ENCODE measurements around the gene KPNA3.
"Not testable (repeated sequence)": the region's sequence is repeated elsewhere in the genome, so short reads cannot be mapped to it uniquely, and the experiment has no call there.

KPNA3 gene, protein sequence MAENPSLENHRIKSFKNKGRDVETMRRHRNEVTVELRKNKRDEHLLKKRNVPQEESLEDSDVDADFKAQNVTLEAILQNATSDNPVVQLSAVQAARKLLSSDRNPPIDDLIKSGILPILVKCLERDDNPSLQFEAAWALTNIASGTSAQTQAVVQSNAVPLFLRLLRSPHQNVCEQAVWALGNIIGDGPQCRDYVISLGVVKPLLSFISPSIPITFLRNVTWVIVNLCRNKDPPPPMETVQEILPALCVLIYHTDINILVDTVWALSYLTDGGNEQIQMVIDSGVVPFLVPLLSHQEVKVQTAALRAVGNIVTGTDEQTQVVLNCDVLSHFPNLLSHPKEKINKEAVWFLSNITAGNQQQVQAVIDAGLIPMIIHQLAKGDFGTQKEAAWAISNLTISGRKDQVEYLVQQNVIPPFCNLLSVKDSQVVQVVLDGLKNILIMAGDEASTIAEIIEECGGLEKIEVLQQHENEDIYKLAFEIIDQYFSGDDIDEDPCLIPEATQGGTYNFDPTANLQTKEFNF

DNA sequence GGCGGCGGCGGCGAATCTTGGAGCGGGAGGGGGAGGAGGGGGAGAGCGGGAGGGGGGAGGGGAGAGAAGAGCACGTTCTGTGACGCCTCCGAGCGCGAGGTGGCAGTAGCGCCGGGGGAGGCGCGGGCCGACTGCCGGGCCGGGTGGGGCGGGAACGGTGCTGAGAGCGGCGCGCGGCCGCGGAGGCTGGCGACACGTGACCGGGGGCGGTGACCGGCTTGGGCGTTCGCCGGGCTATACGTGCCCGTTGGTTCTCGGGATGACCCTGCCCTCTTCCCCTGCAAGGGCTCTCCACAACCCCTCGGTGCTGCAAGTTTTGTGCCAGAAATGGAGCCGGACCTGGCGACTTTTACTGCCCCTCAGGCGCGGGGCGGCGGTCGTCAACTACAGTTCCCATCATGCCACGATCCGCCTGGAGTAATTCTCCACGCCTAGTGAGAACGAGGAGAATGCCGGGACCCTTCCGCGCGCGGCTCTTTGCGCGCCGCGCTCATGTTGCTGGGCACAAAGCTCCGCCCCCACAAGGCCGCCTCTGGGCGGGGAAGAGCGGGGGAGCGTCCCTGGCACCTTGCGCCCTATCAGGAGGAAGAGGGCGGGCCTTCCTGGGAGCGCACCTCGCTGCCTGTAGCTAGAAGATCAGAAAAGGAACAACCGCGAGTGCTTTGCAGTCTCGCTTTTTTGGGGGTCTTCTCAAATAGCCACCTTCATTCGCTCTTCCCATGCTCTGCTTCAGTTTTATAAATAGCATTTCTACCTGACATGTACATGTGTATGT is at the start of gene KPNA3:
Gene KPNA3 (minus strand): TSS at position 133 of the 775 bp plus-strand sequence. CDS start 176 bp downstream, outside the sequence.
- DNase-seq (ENCODE audit: low read depth in 2 of 2): peak; percentile 89 to 90

DNA sequence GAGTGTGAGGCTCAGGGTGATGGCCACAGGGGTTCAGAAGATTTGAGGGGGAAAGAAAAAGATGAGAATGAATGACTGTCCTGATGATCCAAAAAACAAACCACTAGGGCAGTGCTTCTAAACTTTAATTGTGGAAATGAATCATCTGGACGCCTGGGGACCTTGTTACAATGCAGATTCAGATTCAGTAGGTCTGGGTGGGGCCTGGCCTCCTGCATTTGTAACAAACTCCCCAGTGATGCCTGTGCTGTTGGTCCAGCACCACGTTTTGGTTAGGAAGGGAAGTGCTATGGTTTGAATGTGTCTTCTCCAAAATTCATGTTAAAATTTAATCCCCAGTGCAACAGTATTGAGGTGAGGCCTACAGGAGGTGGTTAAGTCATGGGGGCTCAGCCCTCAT is 49.5 kb upstream of the KPNA3 start:
- DNase-seq (ENCODE audit: low read depth in 2 of 2): no peak

DNA sequence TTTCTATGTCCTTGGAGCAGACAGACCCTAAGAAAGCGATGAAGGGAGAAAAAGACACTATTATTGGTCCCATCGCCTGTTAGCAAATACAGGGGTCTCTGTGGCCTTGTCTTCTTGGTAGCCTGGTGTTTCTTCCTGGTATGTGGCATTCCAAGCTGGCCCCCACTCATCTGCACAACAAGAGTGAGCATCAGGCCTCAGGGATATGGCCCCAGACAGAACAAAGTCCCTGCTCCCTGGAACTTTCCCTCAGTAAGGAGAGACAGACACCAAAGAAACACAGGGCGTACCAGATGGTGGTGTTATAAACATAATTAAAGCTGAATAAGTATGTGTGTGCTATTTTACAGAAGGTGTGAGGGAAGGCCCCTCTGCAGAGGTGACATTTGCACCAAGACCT is 48.2 kb upstream of the KPNA3 start:
- no peak for DNase-seq (ENCODE audit: low read depth in 2 of 2)

DNA sequence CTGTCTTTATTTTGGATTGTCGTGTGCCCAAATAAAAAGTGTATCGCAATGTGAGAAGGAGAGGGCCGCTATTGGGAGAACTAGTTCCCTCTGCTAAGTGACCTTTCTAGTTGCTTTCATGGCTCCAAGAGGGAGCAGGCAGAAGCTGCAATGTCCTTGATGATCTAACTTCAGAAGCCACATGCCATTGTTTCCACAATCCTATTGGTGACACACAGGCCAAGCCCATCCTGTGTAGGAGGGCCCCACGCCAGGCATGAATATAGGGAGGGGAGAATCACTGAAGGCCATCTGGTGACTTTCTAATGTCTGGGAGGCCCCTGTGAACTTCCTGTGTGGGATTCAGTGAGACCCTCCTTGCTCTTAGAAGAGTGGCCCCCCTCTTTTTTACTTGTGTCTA is 47.8 kb upstream of the KPNA3 start:
- no peak for DNase-seq (ENCODE audit: low read depth in 2 of 2)

DNA sequence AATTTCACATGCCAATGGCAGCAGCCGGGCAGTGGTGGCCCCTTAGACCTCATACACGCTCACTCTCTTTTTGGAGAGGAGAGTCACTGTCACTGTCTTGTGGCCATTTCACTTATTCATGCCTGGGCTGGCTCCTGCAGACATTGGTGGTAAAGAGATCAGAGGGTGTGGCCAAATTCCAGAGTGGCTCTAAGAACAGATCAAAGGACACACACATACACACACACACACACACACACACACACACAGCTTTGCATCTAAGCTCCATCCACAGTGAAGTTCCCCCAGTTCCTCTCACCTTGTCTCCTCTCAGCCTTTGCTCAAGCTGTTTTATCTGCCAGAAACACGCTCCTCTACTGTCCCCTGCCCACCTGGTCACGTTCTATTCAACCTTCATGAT is 46.5 kb upstream of the KPNA3 start:
- no peak for DNase-seq (ENCODE audit: low read depth in 2 of 2)

DNA sequence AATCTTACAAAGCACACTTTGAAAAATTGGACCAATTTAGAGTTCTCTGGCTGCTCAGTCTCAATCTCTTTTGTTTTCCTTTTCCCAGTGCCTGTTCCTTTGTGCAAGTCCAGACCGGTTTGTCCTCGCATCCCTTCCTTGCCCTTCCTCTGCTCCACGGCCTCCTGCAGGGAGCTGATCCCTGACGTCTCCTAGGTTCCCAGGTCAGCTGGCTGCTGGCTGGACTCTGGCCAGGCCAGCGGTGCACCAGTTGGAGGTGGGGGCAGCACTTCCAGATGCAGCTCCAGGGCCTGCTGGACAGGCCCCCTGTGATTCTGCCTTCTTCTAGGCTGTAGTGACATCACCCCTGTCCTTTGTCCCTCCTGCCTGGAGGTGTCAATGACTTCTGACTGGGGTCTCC is 44.0 kb upstream of the KPNA3 start:
- DNase-seq (ENCODE audit: low read depth in 2 of 2): no peak

DNA sequence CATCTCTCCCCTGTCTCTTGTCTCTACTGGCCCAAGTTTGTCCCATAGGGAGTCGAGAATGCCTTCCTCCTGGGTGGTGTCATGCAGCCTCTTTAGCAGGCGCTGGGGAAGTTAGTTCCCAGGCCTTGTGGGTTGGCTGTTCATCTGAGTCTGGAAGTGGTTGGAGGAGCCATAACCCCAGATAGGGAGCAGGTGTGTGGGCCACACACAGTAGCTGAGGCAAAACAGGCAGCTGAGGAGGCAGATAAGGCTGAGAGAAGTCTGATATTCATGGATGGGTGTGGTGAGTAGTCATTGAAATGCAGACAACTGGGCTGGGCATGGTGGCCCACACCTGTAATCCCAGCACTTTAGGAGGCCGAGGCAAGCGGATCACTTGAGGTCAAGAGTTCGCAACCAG is 40.9 kb upstream of the KPNA3 start:
- no peak for DNase-seq (ENCODE audit: low read depth in 2 of 2)

DNA sequence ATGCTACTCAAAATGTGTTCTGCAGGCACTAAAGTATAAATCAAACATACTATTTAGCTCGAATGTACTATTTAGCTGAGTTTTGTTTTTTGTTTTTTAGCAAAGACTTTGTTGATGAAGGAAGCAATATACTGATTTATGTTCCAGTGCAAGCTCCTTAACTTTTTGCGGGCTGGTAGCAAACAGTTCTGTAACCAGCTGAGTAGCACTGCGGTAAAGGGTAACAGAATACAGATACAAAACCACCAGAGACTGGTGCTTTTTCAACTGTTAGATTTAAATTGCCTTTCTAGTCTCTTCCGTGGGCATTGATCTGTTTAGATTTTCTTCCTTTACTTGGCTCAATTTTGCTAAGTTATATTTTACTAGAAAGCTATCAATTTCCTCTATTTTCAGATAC is 39.0 kb upstream of the KPNA3 start:
- DNase-seq (ENCODE audit: low read depth in 2 of 2): no peak

DNA sequence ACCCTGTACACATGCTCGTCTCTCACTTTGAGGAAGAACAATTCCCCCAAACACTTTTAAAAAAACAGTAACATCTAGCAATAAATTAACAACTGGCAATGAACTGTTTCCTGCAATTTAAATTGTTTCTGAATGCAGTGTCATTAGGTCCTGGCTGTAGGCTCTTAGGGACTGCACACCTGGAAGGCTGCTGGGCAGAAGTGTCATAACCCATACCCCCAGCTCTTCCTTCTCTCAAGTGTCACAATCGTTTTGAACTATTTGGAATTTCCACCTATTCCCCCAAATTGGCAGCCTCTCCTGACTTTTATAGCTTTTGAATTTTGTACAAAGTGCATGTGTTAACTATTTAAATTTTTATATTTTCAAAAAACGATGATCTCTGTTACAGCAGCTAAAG is 38.2 kb upstream of the KPNA3 start:
- no peak for DNase-seq (ENCODE audit: low read depth in 2 of 2)

DNA sequence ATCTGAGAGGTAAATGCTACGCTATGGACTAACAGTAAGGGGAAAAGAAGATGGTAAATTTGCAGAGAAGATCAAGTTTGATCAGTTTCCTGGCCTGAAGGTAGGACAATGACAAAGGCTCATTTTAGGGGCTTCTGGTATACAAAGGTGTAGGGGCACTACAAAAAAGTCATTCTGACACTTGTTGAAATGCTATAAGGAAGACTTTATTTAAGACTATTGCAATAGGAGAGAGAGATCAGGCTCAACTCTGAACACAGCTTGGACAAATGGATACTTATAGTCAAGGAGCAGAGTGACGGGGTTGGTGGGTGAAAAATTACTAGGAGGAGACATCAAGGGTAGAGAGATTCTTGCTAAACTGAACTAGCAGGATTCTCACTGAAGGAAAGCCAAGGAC is 37.2 kb upstream of the KPNA3 start:
- no peak for DNase-seq (ENCODE audit: low read depth in 2 of 2)

DNA sequence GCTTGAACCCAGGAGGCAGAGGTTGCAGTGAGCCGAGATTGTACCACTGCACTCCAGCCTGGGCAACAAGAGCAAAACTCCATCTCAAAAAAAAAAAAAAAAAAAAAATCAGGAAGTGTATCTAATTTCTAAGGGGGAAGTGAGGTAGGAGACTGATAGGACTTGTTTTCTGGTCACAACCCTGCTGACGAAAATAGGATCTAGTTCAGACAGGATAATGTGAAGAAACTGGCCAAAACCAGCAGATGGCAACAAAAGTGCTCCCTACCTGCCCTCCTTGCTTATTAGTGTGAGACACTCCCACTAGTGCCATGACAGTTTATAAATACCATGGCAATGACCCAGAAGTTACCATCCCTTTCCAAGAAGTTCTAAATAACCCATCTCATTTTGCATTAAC is 36.0 kb upstream of the KPNA3 start:
- DNase-seq (ENCODE audit: low read depth in 2 of 2): no peak

DNA sequence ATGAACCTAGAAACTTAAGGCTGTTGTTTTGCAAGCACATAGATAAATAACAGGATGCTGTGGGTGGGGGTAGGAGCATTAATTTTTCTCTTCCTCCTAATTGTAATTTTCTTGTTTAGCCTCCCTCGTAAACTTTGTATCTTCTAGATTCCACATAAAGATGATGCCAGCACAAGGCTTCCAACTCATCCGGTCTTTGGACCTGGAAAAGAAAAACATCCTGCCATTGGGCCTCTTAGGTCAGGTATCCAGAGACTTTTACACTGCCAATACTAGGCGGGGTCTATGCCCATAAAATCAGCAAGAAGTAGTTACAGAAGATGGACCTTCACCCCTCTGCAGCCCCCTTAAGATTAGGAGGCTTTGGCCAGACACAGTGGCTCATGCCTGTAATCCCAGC is 35.4 kb upstream of the KPNA3 start:
- no peak for DNase-seq (ENCODE audit: low read depth in 2 of 2)

DNA sequence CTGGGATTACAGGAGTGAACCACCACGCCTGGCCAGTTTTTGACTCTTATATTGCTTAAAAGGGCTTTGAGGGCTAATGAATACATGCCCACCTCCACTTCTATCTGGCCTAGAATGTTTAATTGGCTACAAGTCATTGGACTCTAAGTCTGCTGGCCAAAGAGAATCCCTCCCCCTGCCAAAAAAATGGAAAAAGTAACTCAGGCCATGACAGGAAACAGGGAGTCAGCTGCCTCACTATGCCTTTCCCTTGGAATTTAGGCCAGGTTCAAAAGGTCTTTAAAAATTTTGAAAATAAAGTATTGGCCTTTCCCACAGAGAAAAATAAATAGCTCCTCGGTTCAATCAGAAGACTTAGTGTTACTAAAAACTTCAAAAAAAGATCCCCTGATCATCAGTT is 34.9 kb upstream of the KPNA3 start:
- DNase-seq (ENCODE audit: low read depth in 2 of 2): no peak

DNA sequence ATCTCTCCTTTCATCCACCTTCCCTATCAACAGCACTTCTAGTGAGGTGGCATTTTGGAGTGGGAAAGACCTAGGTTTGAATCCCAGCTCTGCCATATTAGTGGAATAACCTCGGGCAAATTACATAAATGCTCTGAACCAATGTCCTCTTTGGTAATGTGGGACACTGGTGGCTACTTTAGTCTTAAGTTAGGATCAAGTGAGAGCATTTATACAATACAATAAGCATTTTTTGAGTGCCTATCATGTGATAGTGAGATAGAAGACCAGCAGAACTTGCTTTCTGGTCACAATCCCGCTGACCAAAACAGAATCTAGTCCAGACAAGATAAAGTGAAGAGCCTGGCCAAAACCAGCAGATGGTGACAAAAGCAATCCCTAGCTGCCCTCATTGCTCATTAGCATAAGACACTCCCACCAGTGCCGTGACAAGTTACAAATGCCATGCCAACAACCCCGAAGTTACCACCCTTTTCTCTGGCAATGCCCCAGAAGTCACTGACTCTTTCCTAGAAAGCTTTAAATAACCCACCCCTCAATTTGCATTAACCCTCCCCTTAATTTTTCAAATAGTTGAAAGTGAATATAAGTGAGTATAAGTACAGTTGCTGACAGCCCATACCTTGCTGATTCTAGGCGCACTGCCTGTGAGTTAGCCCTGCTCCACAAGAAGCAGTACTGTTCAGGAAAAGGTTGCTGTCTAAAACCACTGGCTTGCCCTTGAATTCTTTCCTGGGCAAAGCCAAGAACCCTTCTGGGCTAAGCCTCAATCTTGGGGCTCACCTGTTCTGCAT is 28.9 kb upstream of the KPNA3 start:
- DNase-seq (ENCODE audit: low read depth in 2 of 2): no peak

DNA sequence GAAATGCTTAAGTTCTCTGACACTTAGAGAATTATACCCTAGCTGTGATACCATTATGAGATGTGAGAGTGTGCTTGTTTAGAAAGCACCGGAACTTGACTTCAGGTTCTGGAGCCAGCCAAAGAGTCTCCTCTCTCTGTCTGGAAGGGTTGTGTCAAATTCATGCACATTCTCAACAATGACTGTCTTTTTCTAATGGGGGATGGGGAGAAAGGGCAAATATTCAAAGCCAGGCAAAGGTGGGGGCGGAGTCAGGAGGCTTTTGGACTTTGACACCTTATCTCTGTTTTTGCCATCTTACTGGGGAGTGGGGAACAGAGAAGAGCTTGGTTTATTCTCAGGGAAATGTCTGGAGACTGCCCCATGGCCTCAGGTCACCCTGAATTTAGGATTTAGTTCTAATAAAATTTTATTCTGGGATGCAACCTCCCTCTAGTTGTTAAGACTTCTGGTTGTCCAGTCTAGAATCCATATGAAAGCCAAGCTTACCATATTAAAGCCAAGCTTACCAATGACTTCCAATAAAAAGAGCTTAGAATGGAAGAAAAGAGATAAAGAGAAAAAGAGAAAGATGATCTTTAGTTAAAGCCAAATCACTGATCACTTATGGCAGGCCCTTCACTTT is 28.2 kb upstream of the KPNA3 start:
- no peak for DNase-seq (ENCODE audit: low read depth in 2 of 2)

DNA sequence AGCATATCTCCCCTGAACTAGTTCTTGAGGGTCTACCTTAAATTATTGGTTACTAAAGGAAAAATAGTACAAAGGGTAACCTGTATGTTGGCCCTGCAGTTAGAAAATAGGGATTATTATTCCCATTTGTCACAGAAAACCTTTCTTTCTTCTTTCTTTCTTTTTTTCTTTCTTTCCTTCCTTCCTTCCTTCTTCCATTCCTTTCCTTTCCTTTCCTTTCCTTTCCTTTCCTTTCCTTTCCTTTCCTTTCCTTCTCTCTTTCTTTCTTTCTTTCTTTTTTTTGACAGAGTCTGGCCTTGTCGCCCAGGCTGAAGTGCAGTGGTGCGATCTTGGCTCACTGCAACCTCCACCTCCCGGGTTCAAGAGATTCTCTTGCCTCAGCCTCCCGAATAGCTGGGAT is 23.6 kb upstream of the KPNA3 start:
- not testable (repeated sequence) for DNase-seq (ENCODE audit: low read depth in 2 of 2)

DNA sequence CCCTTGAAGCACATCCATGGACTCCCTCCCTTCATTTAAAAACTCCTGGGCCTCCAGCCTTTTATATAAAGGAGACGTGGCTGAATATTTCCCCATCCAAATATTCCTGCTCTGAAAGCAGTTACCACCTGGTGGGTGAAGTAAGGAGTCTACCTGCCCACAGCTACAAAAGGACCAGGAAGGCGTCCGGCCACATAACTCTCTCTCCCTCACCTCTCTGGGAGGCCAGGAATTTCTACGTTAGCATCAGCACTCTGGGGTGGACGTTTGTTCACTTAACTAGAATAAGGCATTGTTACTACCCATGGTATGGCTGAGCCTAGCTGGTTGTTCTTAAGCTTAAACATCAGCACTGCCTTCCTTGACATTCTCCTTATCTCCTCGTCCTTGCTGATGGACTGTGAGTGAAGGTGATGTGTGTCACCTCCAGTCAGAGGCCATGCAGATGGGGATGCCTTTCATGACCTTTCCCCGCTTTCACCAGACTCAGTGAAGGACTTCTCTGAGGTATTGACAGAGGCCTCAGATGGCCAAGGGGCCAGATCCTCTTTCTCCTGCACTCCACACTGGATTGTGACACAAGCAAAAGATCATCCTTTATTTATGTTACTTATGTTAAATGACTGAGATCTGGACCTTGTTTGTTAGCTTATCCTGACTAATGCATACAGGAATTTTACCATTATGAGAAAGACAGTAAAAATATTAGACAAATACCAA is 22.2 kb upstream of the KPNA3 start:
- no peak for DNase-seq (ENCODE audit: low read depth in 2 of 2)

DNA sequence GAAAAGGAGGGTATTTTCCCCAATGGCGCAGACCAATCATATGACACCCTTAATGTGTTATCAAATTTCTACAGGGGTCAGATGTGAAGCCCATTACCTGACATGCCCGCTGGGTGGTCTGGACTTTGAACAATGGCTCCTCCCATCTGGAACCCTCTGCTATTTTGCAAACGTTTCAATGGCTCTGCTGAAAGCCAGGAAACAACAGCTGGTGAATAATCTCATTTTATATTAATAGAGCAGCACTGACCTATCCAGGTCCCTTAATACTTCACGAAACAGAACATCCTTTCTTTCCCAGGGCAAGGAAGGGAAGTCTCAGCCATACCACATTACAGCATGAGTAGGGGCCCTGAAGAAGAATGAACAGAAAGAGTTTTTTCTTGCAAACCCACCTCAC is 20.3 kb upstream of the KPNA3 start:
- no peak for DNase-seq (ENCODE audit: low read depth in 2 of 2)

DNA sequence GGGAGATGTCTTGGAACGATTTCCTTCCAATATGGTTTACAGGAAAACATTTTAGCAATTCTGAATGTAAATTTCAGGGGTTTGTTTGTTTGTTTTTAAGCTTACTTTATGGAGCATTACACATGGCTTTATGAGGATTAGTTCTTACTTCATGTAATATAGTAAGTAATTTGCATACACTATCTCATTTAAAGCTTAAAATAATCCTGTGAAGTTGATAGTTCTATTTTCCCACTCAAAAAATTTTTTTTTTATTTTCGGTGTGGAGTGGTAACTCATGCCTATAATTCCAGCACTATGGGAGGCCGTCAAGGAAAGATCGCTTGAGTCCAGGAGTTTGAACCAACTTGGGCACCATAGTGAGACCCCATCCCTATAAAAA is 19.0 kb upstream of the KPNA3 start:
- DNase-seq (ENCODE audit: low read depth in 2 of 2): no peak

DNA sequence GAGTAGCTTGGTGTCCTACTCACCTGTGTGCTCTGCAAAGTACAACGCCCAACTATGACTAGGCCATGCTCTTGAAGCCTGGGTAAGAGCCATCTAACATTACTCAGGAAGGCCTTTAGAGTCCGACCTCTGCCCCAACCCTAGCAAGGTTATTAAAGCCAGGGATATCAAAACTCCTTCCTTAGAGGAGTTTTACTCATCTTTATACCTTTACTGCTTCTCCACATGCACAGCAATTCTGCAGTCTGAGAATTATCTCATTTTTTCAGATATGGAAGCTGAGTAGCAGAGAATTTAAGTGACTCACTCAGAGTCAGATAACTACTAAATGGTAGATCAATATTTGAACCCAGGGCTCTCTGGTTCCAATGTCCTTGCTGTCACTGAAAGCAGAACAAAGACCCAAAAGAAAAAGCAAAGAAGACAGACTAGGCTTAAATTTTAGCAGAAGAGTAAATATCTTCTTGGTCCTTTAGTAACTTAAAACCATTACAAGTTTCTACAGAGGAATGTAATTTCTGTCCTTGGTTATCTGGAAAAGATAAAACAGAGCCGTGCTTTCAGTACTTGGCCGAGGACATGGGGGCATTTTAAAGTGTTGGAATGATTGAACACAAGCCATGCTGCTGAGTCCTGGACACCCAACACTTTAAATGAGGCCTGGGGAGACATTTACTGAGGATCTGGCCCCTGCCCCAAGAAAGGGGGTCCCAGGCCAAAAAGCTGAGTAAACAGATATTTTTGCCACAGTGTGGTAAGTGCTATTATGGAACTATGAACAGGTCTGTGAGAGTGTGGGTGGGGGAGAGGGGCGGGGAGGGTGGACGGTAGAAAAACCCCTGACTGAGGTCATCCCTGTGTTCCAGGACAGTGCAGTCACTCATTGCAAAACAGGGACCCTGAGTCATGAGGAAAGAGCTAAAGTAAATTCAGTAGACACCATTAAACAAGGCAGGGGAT is 18.4 kb upstream of the KPNA3 start:
- DNase-seq (ENCODE audit: low read depth in 2 of 2): no peak
